NCI-H748 (cell line): ENCODE results near the gene FAM83E.

Source experiments
- DNase-seq: peaks from one replicate; lab custom pipeline; 2025; ENCODE audit not compliant: unreplicated experiment; lab: John Stamatoyannopoulos, UW

The FAM83E gene

DNA sequence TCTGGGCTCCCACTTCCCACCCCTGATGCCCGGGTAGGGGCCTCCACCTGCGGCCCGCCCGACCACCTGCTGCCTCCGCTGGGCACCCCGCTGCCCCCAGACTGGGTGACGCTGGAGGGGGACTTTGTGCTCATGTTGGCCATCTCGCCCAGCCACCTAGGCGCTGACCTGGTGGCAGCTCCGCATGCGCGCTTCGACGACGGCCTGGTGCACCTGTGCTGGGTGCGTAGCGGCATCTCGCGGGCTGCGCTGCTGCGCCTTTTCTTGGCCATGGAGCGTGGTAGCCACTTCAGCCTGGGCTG is 14.4 kb upstream of the FAM83E start:
- DNase-seq: no peak

- no peak for DNase-seq
Observed at GRCh38 chr19:48628486-48629296, 13.8 kb upstream of the FAM83E start.

- no peak for DNase-seq
Observed at GRCh38 chr19:48627865-48628314, 13.0 kb upstream of the FAM83E start.

DNA sequence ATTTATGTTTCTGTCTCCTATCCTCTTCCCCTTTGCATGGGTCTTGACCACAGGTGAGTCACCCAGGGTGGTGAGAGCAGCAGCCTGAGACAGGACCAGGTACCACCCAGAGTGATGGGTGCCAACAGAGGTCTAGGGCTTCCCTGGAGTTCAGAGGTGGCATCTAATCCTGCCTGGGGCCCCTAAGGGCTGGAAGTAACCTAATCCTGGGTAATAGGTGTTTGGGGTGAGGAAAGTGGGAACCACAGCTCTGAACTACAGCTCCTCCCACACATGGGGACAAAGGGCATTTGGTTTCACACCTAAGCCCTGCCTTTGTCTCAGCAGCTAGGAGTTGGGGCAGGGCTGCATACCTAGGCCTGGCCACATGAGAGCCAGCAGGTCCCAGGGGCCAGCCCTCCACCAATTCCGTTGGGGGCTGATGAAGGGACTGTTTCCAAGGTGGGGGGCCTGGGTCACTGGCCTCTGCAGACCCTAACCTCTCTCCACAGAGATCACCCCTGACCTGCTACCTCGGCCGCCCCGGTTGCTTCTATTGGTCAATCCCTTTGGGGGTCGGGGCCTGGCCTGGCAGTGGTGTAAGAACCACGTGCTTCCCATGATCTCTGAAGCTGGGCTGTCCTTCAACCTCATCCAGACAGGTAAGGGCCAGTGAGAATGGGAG is 12.5 kb upstream of the FAM83E start:
- DNase-seq: no peak

GRCh38 chr19:48625891-48626327 is 11.0 kb upstream of the FAM83E start:
- DNase-seq: no peak

GRCh38 chr19:48624791-48625723 is 10.2 kb upstream of the FAM83E start:
- peak; percentile 40 for DNase-seq

- DNase-seq: peak; percentile 100
Observed at GRCh38 chr19:48624067-48624594, 9.3 kb upstream of the FAM83E start.

DNA sequence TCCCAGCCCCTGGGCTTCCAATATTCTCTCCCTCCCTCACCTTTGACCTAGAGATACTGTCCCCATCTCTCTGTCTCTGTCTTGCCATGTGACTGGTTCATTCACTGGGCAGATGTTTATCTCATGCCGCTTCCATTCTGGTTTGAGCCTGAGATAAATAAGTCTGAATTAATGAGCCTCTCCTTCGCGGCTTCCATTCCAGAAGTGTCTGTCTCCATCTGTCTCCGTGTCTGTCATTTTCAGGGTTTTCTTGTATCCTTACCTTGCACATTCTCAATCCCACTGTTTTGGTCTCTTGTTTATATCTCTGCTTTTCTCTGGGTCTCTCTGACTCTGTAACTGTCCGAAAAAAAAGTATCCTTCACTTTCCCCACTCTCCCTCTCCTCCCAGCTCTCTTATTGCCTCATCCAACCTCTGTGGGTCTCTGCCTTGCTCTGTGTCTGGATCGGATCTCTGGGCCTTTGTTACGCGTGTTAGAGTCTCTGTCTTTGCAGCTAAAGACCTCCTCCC is 8.7 kb upstream of the FAM83E start:
- peak; percentile 50 for DNase-seq

GRCh38 chr19:48619692-48620585 is 5.1 kb upstream of the FAM83E start:
- DNase-seq: no peak

DNA sequence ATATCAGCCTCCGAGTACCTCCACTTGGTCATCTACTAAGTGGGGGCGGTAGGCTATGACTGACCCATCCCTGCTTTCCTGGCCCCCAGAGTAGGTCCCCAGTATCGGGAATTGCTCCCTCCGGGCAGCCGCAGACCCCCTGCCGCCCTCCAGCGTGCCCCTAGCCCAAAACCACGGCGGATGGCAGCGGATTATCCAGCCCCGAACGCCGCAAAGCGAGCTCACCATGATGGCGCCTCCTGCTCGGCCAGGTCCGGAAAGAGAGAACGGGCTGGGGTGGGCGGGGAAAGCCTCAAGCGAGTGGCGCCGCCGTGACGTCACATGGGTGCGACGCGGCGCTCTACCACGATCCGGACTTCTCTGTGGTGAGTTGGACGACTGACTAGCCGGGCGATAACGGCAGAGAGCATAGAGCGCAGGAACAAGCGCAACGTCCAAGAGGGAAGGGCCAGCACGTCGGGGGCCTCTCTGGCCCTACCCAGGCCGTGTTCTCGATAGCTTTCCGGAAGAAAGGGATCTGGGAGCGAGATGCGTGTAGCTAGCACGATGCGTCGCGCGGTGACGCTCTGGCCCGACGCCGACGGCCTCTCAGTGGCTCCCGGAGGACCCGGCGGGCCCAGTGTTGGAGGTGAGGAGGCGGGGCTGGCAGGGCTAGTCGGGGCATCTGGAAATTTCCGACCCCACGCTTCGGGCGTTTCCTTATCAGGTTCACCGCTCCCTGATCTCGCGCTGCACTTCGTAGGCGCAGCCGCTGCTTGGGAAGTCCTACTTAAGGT is 4.2 kb upstream of the FAM83E start, which contains the start of the genes RPL18 and SPHK2:
TSS of gene RPL18 (minus strand) at position 263 of the 776 bp plus-strand sequence. CDS start at position 228, 35 bp downstream.
TSS of gene SPHK2 (plus strand) at position 591 of the 776 bp plus-strand sequence. CDS start 1,009 bp downstream, outside the sequence.
- peak; percentile 100 for DNase-seq

GRCh38 chr19:48618278-48618915 is 3.5 kb upstream of the FAM83E start:
- DNase-seq: peak; percentile 39

DNA sequence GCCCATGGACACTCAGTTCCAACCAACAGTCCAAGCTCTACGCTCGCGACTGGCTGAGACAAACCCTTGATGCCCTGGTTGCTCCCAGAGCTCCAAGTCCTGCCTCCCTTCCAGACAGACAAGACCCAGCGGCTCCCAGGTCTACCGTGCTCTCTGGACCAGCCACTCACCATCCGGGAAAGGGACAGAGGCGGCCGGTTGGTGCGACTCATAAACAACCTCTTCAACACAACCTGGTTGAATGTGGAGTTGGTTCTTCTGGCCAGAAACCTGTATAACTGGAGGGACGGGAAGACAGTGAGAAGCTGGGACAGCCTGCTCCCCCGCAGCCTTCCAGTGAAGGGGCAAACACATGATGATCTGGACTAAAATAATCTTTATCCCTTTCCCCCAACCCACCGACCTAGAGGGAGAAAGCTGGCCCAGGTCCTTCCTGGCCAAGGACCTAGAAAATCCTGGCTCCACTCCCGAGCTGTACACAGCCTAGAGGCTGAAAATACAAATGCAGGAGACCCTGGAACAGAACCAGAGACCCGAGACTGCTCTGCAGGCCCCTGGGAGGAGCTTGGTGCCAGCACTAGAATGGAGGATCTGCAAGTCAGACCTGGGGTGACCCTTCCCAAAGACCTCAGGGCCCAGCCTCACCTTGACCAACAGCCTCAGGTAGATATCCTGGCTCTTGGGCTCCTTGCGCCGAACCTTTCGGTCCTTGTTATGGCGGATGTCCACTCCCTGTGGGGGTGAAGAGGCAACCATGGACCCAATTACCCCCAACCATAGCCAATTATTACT is 2.5 kb upstream of the FAM83E start:
- no peak for DNase-seq

DNA sequence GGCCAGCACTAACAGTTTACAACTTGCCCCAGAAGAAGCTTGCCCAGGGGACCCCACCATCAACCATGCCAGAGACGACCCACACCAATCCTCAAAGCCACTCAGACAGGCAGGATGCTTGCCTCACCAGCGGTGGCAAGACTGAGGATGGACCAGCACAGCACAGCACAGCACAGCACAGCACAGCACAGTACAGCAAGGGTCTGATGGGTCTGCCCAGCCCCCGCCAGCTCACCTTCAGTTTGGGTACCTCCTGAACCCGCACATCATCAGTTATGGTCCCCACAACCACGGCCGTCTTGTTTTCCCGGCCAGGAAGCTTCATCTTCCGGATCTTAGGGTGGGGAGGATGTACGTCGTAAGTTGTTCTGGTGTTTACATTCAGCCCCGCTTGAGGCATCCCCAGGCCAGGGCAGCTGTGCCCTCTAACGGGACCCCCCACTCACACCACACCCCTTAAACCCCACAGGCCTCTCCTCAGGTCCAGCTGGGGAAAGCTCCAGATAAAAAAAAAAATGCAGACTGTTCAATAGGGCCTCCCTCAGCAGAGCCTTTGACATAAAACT is 1.7 kb upstream of the FAM83E start:
- no peak for DNase-seq

DNA sequence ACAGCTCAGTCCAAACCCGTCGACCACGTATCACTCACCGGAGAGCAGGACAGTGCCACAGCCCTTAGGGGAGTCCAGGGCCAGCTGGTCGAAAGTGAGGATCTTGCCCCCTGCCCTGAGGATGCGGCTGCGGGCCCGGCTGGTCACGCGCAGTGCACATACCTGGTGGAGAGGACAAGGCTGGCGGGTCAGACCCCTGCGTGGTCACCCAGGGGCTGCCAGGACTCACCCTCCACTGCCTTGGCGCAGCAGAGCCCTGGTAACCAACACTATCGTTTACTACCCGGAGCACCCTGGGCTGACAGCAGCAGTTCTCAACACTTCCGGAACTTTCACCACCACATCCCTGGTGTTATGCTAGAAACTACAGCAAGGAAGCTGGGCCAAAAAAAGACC is 1.2 kb upstream of the FAM83E start:
- no peak for DNase-seq

DNA sequence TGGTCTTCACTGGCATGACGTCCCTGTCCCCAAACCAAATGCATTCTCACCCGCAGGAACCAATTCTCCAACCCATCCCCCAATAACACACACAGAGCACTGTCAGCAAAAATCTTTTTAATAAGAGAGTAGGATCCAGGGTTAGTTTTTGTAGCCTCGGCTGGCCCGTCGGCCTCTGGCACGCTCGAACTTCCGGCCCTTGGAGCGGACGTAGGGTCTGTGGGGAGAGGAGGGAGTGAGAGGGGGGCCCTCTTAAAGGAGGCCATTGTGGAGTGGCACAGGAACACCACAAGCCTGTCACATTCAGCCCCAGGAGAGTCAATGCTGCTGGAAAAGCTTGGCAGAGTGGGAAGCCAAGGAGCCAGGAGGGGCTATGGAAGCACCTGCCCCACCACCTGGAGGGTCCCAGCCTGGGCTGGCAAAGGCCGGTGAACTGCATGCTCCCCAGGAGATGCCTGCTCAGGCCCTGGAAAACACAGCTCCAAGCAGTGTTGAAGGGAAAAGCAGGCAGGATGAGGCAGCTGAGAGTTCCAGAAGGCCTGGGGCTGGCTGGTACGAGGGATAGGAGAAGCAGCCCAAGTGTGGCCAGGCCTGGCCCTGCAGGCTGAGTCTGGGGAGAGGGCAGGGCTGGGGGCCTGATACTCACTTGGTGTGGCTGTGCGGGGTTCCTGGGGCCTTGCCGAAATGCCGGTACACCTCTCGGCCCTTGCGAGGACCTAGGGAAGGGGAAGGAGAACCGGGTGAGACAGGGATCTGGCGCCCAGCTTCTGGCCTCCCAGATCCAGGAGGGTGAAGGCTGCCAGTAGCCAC is 560 bp upstream of the FAM83E start:
- no peak for DNase-seq

- DNase-seq: no peak
Observed at GRCh38 chr19:48613852-48614435, 932 bp downstream of the FAM83E start.
